ENCODE results near the gene ATP23.

Gene ATP23

GRCh38 chr12:57983858-57984505, 42.6 kb downstream of the ATP23 start:
- DNase-seq = no peak

DNA sequence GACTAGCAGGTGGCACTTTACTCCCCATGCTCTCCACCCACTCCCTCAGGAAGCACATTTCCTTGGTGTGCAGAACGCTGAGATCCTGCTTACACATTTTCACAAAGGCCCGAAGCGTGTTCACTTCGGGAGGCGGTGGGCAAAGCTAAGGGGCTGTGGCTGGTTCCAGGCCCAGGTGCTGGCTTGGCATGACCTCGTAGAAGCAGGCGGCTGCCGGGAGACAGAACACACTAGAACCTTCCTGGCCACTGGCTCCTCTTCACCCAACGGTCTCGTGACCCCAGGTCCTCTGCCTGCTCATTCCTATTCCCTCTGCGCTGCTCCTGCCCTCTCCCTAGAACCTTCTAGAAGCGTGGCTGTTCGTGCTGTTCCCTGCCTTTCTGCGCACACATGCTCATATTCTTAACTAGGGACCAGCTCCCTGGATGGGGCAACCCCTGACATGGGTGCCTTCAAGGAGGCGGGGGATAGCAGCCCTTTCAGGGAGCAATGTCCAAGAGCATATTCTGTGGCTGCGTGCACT, 43.3 kb downstream of the ATP23 start:
- DNase-seq = no peak

- DNase-seq = no peak
Observed at GRCh38 chr12:57985685-57986084, 44.3 kb downstream of the ATP23 start.

DNA sequence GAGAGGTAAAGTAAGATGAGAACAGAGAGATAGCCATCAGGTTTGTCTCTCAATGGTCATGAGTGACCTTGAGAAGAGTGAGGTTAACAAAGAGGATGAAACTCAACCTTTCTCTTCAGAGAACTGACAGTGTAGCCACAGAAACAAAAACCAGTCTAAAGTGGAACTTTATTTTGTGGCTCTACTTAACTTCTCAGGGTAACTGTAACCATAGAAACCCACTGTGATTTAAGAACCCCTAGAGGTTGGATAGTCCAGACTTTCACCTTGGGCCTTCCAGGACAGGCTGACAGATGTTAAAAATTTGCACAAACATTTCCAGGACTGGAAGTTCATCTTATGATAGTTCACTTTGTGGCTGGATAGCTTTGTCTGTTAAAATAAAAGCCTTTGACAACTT, 48.5 kb downstream of the ATP23 start:
- DNase-seq = no peak

DNA sequence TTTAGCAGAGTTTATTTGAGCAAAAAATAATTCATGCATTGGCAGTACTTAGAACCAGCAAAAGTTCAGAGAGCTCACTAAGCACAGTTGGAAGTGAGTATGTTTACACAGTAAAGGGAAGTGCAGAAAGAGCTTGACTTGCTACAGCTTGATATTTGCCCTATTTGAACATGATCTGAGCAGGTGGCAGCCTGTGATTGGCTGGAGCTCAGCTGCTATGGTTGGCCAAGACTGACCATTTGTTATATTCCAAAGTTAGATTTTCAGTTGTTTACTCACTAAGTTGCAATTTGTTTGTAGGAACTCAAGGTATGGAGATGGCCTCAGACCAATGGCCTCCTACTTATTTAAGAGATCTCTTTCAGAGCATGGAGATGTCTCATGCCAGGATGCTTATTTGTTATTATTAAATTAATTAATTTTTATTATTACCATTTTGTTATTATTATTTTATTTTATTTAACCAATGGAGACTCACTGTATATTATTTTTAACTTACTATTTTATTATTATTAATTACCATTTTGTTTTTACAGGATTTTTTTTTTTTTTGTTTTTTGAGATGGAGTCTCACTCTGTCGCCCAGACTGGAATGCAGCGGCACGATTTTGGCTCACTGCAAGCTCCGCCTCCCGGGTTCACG, 49.0 kb downstream of the ATP23 start:
- no peak for DNase-seq

DNA sequence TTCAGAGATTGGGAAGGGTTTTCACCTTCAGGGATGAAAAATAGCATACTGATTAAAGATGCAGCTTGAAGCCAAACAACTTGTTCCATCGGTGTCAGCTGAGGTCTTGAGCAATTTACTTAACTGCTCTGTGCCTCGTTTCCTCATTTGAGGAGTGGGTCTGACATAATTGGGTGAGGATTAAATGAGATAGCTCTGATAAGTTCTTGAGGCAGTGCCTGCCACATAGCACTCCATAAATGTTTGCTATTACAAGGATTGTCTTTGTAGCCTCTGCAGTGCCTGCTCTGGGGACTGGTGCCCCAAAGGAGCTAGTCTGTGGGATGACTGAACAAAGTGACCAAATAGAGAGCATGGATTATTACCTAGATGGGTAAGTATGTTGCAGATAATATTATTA, 50.6 kb downstream of the ATP23 start:
- no peak for DNase-seq

- DNase-seq = no peak
Observed at GRCh38 chr12:57993030-57993429, 51.7 kb downstream of the ATP23 start.

GRCh38 chr12:57993834-57994233, 52.5 kb downstream of the ATP23 start:
- no peak for DNase-seq

DNA sequence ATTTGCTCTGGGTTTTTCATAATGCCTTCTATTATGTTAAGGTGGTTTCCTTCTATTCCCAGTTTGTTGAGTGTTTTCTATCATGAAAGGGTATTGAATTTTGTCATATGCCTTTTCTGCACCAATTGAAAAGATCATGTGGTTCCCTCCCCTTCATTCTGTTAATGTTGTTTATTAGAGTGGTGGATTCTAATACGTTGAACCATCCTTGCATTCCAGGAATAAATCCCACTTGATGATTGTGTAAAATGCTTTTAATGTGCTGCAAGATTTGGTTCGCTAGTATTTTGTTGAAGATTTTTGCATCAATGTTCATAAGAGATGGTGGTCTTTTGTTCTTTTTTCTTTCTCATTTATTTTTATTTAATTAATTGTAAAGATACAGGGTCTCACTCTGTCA, 55.2 kb downstream of the ATP23 start:
- no peak for DNase-seq

GRCh38 chr12:57998251-57998650, 56.9 kb downstream of the ATP23 start:
- DNase-seq = no peak

- no peak for DNase-seq
Observed at GRCh38 chr12:58000499-58000898, 59.1 kb downstream of the ATP23 start.

DNA sequence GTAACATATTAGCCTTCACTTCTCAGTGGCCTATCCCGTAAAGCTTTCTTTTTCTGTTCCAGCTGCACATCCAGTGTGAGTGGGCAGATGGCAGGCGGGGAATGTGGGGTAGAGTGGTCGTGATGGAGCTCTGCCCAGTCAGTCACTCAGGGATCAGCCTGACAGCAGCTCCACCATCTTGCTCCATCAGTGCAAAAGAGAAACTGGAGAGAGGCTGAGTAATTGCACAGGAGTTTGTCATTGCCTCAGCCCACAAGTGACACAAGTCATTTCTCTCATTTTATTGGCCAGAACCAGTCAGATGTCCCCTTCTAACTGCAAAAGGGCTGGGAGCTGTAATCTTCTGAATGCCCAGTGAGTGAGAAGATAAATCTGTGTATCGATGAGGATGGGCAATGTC, 66.5 kb downstream of the ATP23 start:
- no peak for DNase-seq

- DNase-seq = no peak
Observed at GRCh38 chr12:58008634-58009033, 67.3 kb downstream of the ATP23 start.

Data from CD4-positive, alpha-beta T cell treated with Interleukin-1 beta for 1 hour (primary cell).